DOHH2 (cell line): ENCODE results near the gene FMO1.

ENCODE experiments used
- CTCF ChIP-seq: fragments of 200-600 bp; sonication (generic); IDR thresholded peaks from one replicate; pipeline ENCODE4 v1.5.1; 2014; ENCODE audit warnings: antibody characterized with exemption, mild to moderate bottlenecking, low read depth, low read length; ENCODE audit not compliant: poor library complexity, severe bottlenecking
- EZH2phosphoT487 ChIP-seq: fragments of 200-600 bp; sonication (generic); IDR thresholded peaks from 2 replicates; pipeline ENCODE4 v1.6.1; 2017; ENCODE audit warnings: borderline replicate concordance, mild to moderate bottlenecking, antibody characterized with exemption, low read length, moderate library complexity, mixed read lengths

GRCh38 chr1:171245458-171246064 is 2.7 kb upstream of the FMO1 start:
- peak; percentile 78 for TF ChIP-seq CTCF
- TF ChIP-seq EZH2phosphoT487: no peak
